Umbilical cord (tissue), 2 donors: ENCODE measurements around the gene GRK6. TPM values are rescaled to one million over a fixed set of nuclear protein-coding genes. Genes with fewer than 3 reads are reported as not detected.

Source experiments
- DNase-seq: peaks from one replicate; pipeline ENCODE4 v3.0.0-alpha.2; 2015; ENCODE audit warnings: low spot score
- total RNA-seq: library from RNA; depleted of rRNA; stranded (reverse); fragments of >200 nt; gene quantifications from one replicate; pipeline ENCODE4 v1.2.3, GENCODE V29; 2014; ENCODE audit warnings: low replicate concordance; ENCODE audit not compliant: insufficient read depth

The GRK6 gene
- total RNA-seq, 1 donor from 2014 or later, result 17.3 TPM

DNA sequence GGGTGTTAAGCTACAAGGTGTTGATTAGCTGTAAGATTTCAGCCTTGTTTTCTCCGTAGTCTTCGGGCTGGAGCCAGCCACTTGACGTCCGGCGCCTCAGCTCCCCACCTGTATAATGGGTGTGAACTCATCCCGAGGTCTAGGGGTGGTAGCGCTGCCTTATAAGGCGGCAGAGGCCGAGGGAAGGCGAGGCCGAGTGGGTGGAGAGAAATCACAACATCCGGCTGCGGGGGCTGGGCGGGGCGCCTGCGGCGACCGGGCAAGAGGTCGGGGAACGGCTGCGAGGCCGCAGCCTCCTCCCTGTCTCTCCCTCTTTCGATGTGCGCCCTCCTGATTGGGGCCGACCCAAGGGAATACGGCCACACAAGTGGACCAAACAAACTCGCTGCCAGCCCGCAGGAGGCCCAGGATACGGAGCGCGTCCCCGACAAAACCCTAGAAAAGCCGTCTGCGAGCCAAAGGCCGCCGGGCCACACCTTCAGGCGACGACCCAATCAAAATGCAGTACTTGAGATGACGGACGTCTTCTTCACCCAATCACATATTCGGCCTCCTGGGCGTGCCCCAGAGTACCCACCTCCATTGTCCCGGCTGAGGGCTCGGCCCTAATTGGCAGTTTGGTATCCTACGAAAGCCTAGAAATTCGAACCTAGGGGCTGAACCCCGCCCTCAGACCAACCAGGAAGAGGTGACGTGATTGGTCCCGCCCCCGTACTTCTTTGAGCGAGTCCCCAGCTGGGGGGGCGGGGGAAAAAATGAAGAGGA is 493 bp upstream of the GRK6 start:
- DNase-seq, result peak; percentile 100

GRCh38 chr5:177427211-177427822 is 841 bp downstream of the GRK6 start:
- DNase-seq, result peak; percentile 33

DNA sequence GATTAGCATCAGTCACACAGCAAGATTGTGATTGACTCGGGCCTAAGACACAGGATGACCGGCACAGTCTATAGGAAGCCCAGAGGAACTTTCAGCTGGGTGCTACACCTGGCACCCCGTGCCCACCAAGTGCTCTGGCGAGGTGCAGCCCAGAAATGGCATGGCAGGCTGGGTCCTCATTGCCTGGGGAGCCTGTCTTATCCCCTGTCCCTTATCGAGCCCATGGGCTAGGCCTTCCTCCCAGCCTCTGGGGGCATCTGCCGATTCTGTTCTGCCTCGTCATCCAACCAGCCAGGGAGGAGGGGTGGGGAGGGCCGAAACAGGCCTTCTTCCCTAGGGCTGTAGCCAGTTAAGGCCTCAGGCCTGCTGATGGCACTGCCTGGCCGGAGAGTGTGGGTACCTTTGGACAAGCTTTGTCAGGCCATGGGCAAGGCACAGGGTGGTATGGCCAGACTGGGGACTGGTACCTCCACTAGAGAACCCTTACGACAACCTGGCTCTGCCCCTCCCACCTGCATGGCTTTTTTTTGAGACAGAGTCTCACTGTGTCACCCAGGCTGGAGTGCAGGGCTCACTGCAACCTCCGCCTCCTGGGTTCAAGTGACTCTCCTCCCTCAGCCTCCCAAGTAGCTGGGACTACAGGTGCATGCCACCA is 1.6 kb downstream of the GRK6 start:
- DNase-seq, result no peak

- no peak for DNase-seq
Measured at GRCh38 chr5:177428574-177429217, 2.2 kb downstream of the GRK6 start.

DNA sequence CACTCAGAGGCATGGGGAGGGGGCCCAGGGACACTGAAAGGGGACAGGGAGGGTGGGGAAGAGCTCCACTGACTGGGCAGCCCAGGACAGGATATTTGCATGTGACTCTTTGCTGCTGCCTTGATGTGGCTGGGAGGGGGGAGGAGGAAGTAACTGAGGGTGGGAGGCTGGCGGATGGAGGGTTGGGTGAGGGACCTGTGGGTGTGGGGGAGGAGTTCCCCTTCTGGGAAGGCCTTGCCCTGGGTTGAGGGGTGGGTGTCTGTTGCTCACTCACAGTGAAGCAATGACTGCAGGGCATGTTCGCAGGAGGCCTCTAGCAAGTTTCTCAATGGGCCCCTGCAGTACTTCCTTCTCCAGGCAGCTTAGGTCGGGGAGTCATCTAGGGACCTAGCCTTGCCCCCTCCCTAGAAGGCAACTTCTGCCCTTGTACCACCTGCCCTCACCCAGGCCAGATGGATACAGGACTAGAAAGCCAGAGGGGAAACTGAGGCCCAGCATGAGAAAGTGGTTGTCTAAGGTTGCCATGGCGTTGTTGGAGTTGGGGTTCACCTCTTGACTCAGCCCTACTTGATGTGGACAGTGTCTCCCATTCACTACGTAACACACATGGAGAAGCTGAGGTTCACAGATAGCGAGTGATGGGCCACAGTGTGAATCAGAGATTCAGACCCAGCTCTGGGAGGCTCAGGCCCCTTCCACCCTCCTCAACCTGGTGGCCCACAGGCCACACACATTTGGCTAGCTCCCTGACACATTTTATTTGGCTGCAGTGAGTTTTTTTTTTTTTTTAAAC is 3.0 kb downstream of the GRK6 start:
- no peak for DNase-seq

DNA sequence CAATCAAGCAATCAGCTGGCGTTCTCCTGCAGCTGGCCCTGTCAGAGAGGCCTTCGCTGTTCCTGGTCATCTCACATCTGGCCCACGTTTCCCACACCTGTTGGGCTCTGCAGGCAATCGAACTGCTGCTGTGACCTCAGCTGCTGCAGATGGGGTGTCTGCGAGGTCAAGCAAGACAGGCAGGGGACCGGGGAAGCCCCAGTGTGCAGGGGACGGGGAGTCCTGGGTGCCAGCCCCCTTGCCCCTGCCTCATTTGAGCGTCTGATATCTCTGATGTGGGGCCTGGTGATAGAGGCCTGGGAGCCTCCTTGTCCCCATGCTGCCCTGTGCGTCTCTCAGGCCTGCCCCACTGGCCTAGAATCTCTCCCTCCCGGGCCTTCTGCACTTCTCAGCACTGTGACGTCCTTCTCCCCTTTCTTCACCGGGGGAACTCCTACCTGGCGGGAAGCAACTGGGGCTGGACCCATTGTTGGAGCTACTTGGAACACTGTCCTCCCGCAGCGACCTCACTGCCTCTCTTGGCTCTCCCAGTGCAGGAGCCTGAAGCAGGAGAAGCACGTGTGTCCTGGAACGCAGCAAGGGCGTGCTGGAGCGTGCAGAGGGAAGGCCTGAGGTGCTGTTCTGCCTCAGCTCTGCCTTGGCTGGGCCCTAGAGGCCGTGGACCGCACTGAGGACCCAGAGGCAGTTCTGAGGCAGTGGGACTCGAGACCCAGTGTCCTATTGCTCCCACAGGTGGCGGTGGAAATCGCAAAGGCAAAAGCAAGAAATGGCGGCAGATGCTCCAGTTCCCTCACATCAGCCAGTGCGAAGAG is 3.9 kb downstream of the GRK6 start:
- no peak for DNase-seq

DNA sequence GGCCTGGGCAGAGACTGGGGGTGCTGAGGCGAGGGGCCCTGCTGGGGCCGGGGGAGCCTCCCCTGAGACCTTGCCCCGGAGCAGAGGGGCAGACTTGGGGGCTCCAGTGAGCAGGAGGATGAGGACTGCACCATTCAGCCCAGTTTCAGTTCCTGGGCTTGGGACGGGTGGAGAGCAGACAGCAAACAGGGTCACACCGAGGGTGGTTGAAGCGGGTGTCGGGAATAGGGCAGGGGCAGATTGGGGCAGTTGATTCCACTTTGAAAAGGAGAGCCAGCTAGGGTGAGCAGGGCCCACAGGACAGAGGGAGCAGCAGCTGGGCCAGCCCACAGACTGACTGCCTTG is 4.5 kb downstream of the GRK6 start:
- no peak for DNase-seq

- no peak for DNase-seq
Measured at GRCh38 chr5:177431317-177432142, 5.1 kb downstream of the GRK6 start.

DNA sequence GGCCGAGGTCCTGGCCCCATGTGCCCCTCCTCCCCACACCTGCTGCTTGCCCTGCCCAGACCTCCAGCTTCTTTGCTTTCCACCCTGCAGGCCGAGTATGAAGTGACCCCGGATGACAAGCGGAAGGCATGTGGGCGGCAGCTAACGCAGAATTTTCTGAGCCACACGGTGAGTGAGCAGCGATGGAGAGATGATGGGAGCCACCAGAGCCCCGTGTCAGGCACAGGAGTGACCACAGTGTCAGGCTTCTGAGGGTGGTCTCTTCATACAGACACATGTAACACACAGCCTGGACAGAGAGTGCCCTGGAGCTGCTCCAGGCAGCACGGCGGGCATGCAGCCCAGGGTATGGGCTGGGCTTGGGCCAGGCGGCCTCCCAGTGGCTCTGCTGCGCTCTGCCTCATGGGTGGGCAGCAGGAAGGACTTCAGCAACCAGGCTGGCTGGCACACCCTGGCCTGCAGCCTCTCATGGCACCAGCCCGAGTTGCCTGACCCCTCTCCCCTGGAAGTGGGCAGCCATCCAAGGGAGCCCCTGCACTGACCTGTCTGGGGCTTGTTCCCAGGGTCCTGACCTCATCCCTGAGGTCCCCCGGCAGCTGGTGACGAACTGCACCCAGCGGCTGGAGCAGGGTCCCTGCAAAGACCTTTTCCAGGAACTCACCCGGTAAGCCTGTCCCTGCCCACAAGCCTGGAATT is 5.8 kb downstream of the GRK6 start:
- no peak for DNase-seq

DNA sequence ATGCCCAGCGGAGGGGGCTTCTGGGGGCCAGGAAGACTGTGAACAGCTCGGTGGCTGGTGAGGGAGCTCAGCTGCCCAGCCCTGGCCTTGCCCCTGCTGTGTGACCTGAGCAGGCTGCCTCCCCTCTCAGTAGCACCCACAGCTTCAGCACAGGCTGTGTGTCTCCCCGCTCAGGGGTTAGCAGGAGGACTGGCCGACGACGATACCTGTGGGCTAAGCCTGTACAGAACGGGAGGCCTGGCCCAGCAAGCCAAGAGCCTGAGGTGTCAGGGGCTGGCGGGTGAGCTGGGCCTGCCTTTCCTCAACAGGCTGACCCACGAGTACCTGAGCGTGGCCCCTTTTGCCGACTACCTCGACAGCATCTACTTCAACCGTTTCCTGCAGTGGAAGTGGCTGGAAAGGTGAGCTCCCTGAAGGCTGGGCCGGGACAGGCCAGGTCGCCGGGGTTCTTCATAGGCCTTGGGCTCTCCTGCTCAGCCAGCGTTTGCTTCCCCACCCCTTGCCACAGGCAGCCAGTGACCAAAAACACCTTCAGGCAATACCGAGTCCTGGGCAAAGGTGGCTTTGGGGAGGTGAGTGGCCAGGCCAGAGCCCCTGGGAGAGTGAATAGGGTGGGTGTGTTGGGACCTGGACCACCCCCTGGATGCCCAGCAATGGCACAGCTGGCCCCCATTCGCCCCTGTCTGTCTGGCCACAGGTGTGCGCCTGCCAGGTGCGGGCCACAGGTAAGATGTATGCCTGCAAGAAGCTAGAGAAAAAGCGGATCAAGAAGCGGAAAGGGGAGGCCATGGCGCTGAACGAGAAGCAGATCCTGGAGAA is 6.6 kb downstream of the GRK6 start:
- DNase-seq, result no peak

DNA sequence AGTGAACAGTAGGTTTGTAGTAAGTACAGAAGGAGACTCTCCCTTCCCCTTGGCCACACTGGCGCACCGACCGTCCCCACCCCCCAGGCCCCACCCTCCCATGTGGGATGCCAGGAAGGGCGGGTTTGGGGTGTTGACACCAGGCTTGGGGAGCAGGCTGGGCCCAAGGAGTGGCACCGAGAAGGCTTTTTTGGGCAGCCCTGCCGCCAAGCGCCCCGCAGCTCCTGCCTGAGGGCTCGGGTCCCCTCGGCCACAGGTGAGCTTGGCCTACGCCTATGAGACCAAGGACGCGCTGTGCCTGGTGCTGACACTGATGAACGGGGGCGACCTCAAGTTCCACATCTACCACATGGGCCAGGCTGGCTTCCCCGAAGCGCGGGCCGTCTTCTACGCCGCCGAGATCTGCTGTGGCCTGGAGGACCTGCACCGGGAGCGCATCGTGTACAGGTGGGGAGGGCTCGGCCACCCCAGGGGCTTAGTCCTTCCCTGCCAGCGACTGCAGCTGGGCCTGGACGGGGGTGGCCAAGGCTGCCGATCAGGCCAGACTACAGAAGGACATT is 7.3 kb downstream of the GRK6 start:
- no peak for DNase-seq

DNA sequence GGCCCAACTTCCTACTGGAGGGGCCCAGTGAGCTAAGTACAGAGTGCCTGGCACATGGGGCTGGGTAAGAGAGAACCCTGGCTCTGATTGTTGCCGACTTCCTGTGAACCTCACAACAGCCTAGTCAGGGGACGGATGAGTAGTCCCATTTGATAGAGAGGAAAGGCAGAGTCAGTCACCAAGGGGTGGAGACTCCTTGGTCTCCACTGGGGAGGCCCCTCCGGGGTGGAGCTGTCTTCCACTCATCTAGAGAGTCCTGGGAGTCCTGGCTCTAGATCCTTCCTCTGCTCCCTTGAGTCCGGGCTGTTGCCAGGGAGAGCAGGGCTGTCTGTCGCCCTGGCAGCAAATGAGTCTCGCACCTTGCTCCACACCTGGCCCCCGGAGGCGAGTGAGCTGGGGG is 8.0 kb downstream of the GRK6 start:
- no peak for DNase-seq

GRCh38 chr5:177434942-177435738 is 8.7 kb downstream of the GRK6 start:
- DNase-seq, result no peak

- no peak for DNase-seq
Measured at GRCh38 chr5:177435847-177436536, 9.5 kb downstream of the GRK6 start.

- DNase-seq, result no peak
Measured at GRCh38 chr5:177437623-177438022, 11.1 kb downstream of the GRK6 start.

DNA sequence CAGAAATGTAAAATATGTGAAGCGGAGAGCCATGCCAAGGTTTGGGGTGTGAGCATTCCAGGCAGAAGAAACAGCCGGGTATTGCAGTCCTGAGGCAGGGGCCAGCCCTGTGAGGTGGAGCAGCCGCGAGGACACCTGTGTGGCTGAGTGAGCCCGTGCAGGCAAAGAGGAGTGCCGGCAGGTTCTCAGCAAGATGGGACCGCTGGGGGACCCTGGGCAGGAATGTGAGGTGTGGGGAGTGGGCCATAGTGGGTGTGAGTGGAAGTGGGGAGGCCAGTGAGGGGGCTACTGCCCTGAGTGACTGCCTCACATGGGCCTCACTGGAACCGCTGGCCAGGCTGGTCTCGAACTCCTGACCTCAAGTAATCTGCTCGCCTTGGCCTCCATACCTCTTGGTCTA is 12.0 kb downstream of the GRK6 start:
- DNase-seq, result no peak
